Endothelial cell of umbilical vein (primary cell): Measurements from ENCODE around the gene PCDH17. TPM values are rescaled to one million over a fixed set of nuclear protein-coding genes. Genes with fewer than 3 reads are reported as not detected.

Source experiments
- BruUV-seq: library from RNA; stranded (reverse); fragments of 400-500 nt; replicated peaks from 2 replicates; lab custom pipeline; 2021; lab: Mats Ljungman, UMichigan
- CTCF ChIA-PET: fragments of 300-600, 350-600 bp; sonication (Branson Sonifier 250); formaldehyde crosslinking; loops from one replicate; lab custom pipeline; 2021; ENCODE audit warnings: antibody characterized with exemption, inconsistent platforms; lab: Charles Lee
- POLR2A ChIA-PET: fragments of 300-600, 350-600 bp; sonication (Branson Sonifier 250); formaldehyde crosslinking; loops from one replicate; lab custom pipeline; 2021; ENCODE audit warnings: antibody characterized with exemption, inconsistent platforms; lab: Charles Lee
- DNase-seq: peaks from one replicate; pipeline ENCODE4 v3.0.0-alpha.2; 2011; ENCODE audit warnings: low read depth, low spot score
- FAIRE-seq: peaks from 2 replicates; lab custom pipeline; 2011; peaks lifted over from hg19 to GRCh38; lab: Jason Lieb, UNC
- H2AFZ ChIP-seq: 2 replicates; pipeline ENCODE4 v1.6.0; 2012; ENCODE audit warnings: low read depth, low read length, control low read depth, inconsistent platforms
- H3K27ac ChIP-seq: 2 replicates; pipeline ENCODE4 v1.5.1; 2011; ENCODE audit warnings: low read depth, mild to moderate bottlenecking, control low read depth, low read length, moderate library complexity; ENCODE audit not compliant: insufficient read depth
- H3K27me3 ChIP-seq, 2 experiments: 2 replicates each; pipeline versions ENCODE4 v1.6.0 to v1.6.1; 2011; ENCODE audit warnings: low read length in 2 of 2, mixed read lengths in 1 of 2; ENCODE audit not compliant: control insufficient read depth in 2 of 2, insufficient read depth in 2 of 2
- H3K36me3 ChIP-seq, 2 experiments: 2 replicates in 1 of 2; 3 replicates in 1 of 2; pipeline ENCODE4 v1.5.1; 2011; ENCODE audit warnings: low read length in 2 of 2, mild to moderate bottlenecking in 1 of 2, moderate library complexity in 1 of 2; ENCODE audit not compliant: control insufficient read depth in 2 of 2, insufficient read depth in 2 of 2; ENCODE audit errors: extremely low read depth in 1 of 2
- H3K4me1 ChIP-seq: 3 replicates; pipeline ENCODE4 v1.5.1; 2011; ENCODE audit warnings: mild to moderate bottlenecking, low read length; ENCODE audit not compliant: control insufficient read depth, insufficient read depth; ENCODE audit errors: extremely low read depth
- H3K4me2 ChIP-seq: 2 replicates; pipeline ENCODE4 v1.6.1; 2011; ENCODE audit warnings: low read length, control low read depth, mixed read lengths; ENCODE audit not compliant: insufficient read depth
- H3K4me3 ChIP-seq, 3 experiments: fragments of 200-600 bp in 1 of 3; sonication (generic), shearing (Covaris generic) in 1 of 3; replicated peaks in 1 of 3; 2 replicates each; pipeline ENCODE4 v1.5.1; 2011 to 2016; ENCODE audit warnings: control low read depth in 3 of 3, low read length in 3 of 3, mild to moderate bottlenecking in 2 of 3, inconsistent platforms in 1 of 3, low read depth in 1 of 3, moderate library complexity in 1 of 3; ENCODE audit not compliant: insufficient read depth in 1 of 3
- H3K79me2 ChIP-seq: 2 replicates; pipeline ENCODE4 v1.6.0; 2012; ENCODE audit warnings: low read length, inconsistent platforms; ENCODE audit not compliant: control insufficient read depth, insufficient read depth
- H3K9ac ChIP-seq: replicated peaks from 2 replicates; pipeline ENCODE3; 2011; ENCODE audit warnings: low read length, control low read depth; ENCODE audit not compliant: insufficient read depth; ENCODE audit errors: extremely low read depth
- H3K9me1 ChIP-seq: replicated peaks from 3 replicates; pipeline ENCODE4 v1.6.0; 2011; ENCODE audit warnings: mild to moderate bottlenecking, low read length; ENCODE audit not compliant: control insufficient read depth, insufficient read depth; ENCODE audit errors: extremely low read depth
- H3K9me3 ChIP-seq: replicated peaks from 2 replicates; pipeline ENCODE4 v1.5.1; 2012; ENCODE audit warnings: low read length, inconsistent platforms; ENCODE audit not compliant: control insufficient read depth, insufficient read depth
- H4K20me1 ChIP-seq: replicated peaks from 2 replicates; pipeline ENCODE3; 2011; ENCODE audit warnings: mild to moderate bottlenecking, low read length; ENCODE audit not compliant: control insufficient read depth, insufficient read depth; ENCODE audit errors: extremely low read depth
- CTCF ChIP-seq, 2 donors: IDR thresholded peaks; 1 replicate in 1 of 2; 2 replicates in 1 of 2; pipeline ENCODE4 v1.5.1; 2011; ENCODE audit warnings: low read length in 2 of 2, mild to moderate bottlenecking in 2 of 2, moderate library complexity in 2 of 2, control low read depth in 1 of 2, inconsistent platforms in 1 of 2, low read depth in 1 of 2; ENCODE audit not compliant: insufficient read depth in 1 of 2; ENCODE audit errors: extremely low read depth in 1 of 2
- EZH2 ChIP-seq: IDR thresholded peaks from 2 replicates; pipeline ENCODE4 v1.6.1; 2012; ENCODE audit warnings: borderline replicate concordance, low read depth, mild to moderate bottlenecking, moderate library complexity, low read length, inconsistent platforms; ENCODE audit not compliant: severe bottlenecking
- FOS ChIP-seq: IDR thresholded peaks from 2 replicates; pipeline ENCODE4 v1.6.1; 2011; ENCODE audit warnings: mild to moderate bottlenecking, low read length, moderate library complexity, borderline replicate concordance; ENCODE audit not compliant: insufficient read depth
- GATA2 ChIP-seq: IDR thresholded peaks from 2 replicates; pipeline ENCODE4 v1.7.0; 2011; ENCODE audit warnings: low read depth, mild to moderate bottlenecking, moderate library complexity, mixed read lengths, low read length; ENCODE audit not compliant: insufficient read length, insufficient read depth
- JUN ChIP-seq: IDR thresholded peaks from 2 replicates; pipeline ENCODE4 v1.6.1; 2011; ENCODE audit warnings: borderline replicate concordance, low read depth; ENCODE audit not compliant: insufficient read length, insufficient read depth
- MAX ChIP-seq: IDR thresholded peaks from 2 replicates; pipeline ENCODE4 v1.6.1; 2011; ENCODE audit not compliant: insufficient read depth, insufficient read length
- MYC ChIP-seq: IDR thresholded peaks from one replicate; pipeline ENCODE4 v1.6.1; 2011; ENCODE audit warnings: mild to moderate bottlenecking, low read depth, low read length
- POLR2A ChIP-seq: IDR thresholded peaks from 2 replicates; pipeline ENCODE4 v1.6.1; 2012; ENCODE audit warnings: low read depth, mild to moderate bottlenecking, control low read depth, low read length
- POLR2AphosphoS5 ChIP-seq: IDR thresholded peaks from 2 replicates; pipeline ENCODE4 v1.6.1; 2012; ENCODE audit warnings: low read depth, mild to moderate bottlenecking, control low read depth, low read length, moderate library complexity; ENCODE audit not compliant: insufficient read depth
- dilution Hi-C: fragments of 300-500 bp; cut with MboI; formaldehyde crosslinking; loops from one replicate; pipeline ENCODE4 v1.15.0; 2019; ENCODE audit warnings: low sequenced_read_pairs; ENCODE audit not compliant: extremely low pct_ligation_motif_present
- intact Hi-C: fragments of 100-400 bp; cut with micrococcal nuclease; formaldehyde crosslinking; loops from one replicate; pipeline ENCODE4 v1.10.0; 2022
- polyA plus RNA-seq, 4 experiments: library from polyadenylated mRNA; depleted of rRNA in 3 of 4; stranded (reverse) in 3 of 4; unstranded in 1 of 4; fragments of >200 nt; gene quantifications; 2 replicates each; pipeline versions ENCODE4 v1.2.1 to v1.2.3, GENCODE V29; 2011 to 2012; ENCODE audit warnings: missing spikeins in 1 of 4
- total RNA-seq: library from RNA; stranded (reverse); gene quantifications from 2 replicates; pipeline ENCODE4 v1.2.3, GENCODE V29; 2021

Gene PCDH17
- total and polyA plus RNA-seq, 2 donors (not counting 3 experiments of a cell fraction or from before 2014, with no cell fraction given): 2.1 to 4.2 TPM

GRCh38 chr13:57666131-57666953 is 34.8 kb downstream of the PCDH17 start:
- CTCF ChIA-PET: interaction anchor here (0.6 to 1.4 kb wide), 3 partner anchors 11 to 1084 kb away, joined by 3 to 4 read pairs (median 3); no protein-coding TSS in a partner anchor
- H3K9ac ChIP-seq: no peak overlapping the region
- H3K4me1 ChIP-seq: no peaks in the 10 kb centered on the region
- no peak overlapping the region for H3K4me3 ChIP-seq
- POLR2A ChIA-PET: no interaction called here
- H3K27ac ChIP-seq: no peak overlapping the region
- no peak overlapping the region for H3K4me2 ChIP-seq
- no peaks in the 10 kb centered on the region for H3K9me1 ChIP-seq
- FAIRE-seq: no peak
- no peaks in the 10 kb centered on the region for H3K27me3 ChIP-seq
- dilution Hi-C loops: no loop called here
- no TSS peak for BruUV-seq
- no peaks in the 10 kb centered on the region for H4K20me1 ChIP-seq
- H3K9me3 ChIP-seq: no peaks in the 10 kb centered on the region
- no peak overlapping the region for H2AFZ ChIP-seq
- no peak for TF ChIP-seq POLR2AphosphoS5
- TF ChIP-seq JUN: no peak
- TF ChIP-seq MYC: no peak
- TF ChIP-seq POLR2A: no peak
- no peak for TF ChIP-seq CTCF (IDR thresholded peaks at IDR 0.05; ENCODE audit: extremely low read depth in 1 of 2, insufficient read depth in 1 of 2, low read depth in 1 of 2, low read length in 2 of 2)
- no peak for TF ChIP-seq EZH2
- no peak for TF ChIP-seq FOS
- no peak for TF ChIP-seq MAX
- TF ChIP-seq GATA2: no peak
- DNase-seq: no peak
- no peaks in the 10 kb centered on the region for H3K79me2 ChIP-seq
- intact Hi-C loops: no loop called here
- H3K36me3 ChIP-seq: no peaks in the 10 kb centered on the region
